AG08396 (cell line): ENCODE data around the gene TTYH3.
"Not testable (repeated sequence)": the region's sequence is repeated elsewhere in the genome, so short reads cannot be mapped to it uniquely, and the experiment has no call there.

ENCODE experiments used
- DNase-seq: peaks from one replicate; pipeline ENCODE4 v3.0.0; 2012; ENCODE audit warnings: low spot score, mixed read lengths

The TTYH3 gene

GRCh38 chr7:2631946-2632732, at the start of gene TTYH3:
TTYH3 (plus strand) TSS chr7:2631986; CDS start chr7:2632156, 170 bp downstream.
- DNase-seq = no peak

- no peak for DNase-seq
Observed at GRCh38 chr7:2582006-2582735, 49.6 kb upstream of the TTYH3 start.

- no peak for DNase-seq
Observed at GRCh38 chr7:2583798-2584580, 47.8 kb upstream of the TTYH3 start.

- no peak for DNase-seq
Observed at GRCh38 chr7:2585446-2585845, 46.3 kb upstream of the TTYH3 start.

GRCh38 chr7:2586326-2587020, 45.3 kb upstream of the TTYH3 start:
- no peak for DNase-seq

- no peak for DNase-seq
Observed at GRCh38 chr7:2587134-2587533, 44.7 kb upstream of the TTYH3 start.

- DNase-seq = no peak
Observed at GRCh38 chr7:2587778-2588177, 44.0 kb upstream of the TTYH3 start.

GRCh38 chr7:2589341-2589740, 42.4 kb upstream of the TTYH3 start:
- no peak for DNase-seq

GRCh38 chr7:2589941-2590340, 41.8 kb upstream of the TTYH3 start:
- DNase-seq = not testable (repeated sequence)

- DNase-seq = no peak
Observed at GRCh38 chr7:2592375-2592865, 39.4 kb upstream of the TTYH3 start.

- no peak for DNase-seq
Observed at GRCh38 chr7:2593036-2593727, 38.6 kb upstream of the TTYH3 start.

- no peak for DNase-seq
Observed at GRCh38 chr7:2594599-2594998, 37.2 kb upstream of the TTYH3 start.

GRCh38 chr7:2595258-2595860, 36.4 kb upstream of the TTYH3 start:
- DNase-seq = no peak

GRCh38 chr7:2596464-2597272, 35.1 kb upstream of the TTYH3 start:
- DNase-seq = no peak

- no peak for DNase-seq
Observed at GRCh38 chr7:2597273-2597640, 34.5 kb upstream of the TTYH3 start.

GRCh38 chr7:2598154-2598823, 33.5 kb upstream of the TTYH3 start:
- DNase-seq = no peak

GRCh38 chr7:2601065-2601464, 30.7 kb upstream of the TTYH3 start:
- no peak for DNase-seq

- DNase-seq = no peak
Observed at GRCh38 chr7:2601907-2602306, 29.9 kb upstream of the TTYH3 start.

GRCh38 chr7:2602406-2603043, 29.3 kb upstream of the TTYH3 start:
- DNase-seq = no peak
